Fibroblast of skin of abdomen (primary cell): Measurements from ENCODE around the gene DLG2.

ENCODE experiments used
- DNase-seq: peaks from one replicate; pipeline ENCODE4 v3.0.0-alpha.2; 2013

DLG2 gene

DNA sequence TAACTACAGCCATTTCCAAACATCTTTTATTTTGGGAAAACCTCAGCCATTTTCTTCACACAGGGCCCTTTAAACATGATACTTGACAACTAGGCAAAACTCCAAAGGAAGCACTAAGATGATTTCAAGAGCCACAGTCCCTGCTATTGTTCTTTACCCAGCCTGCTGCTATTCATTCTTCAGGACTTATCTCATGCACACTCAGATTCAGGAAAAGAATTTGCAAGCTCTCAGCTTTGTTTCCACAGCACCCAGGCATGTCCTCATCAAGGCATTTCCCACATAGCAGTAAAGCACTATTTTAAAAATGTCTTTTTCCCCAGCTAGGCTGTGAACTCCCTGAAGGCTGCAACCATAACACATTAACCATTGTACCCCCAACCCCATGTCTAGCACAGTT, 1731.6 kb downstream of the DLG2 start:
- DNase-seq, result no peak

DNA sequence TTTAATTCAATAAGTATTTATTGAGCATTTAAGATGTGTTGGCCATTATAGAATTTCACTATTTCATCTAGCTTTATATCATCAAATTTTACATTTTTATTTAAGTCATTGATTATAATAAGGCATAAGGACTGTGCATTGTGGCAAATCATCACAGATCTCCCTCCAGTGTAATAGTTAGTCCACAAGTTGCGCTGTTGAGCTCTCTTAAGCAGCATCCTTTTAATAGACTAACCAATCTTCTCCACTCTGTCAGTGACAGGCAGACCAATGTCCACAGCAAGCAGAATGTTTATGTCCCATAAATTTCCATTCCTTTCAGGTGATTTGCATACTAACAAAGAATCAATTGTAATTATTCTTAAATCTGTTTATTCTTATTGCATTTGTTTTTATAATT, 1745.7 kb downstream of the DLG2 start:
- no peak for DNase-seq

DNA sequence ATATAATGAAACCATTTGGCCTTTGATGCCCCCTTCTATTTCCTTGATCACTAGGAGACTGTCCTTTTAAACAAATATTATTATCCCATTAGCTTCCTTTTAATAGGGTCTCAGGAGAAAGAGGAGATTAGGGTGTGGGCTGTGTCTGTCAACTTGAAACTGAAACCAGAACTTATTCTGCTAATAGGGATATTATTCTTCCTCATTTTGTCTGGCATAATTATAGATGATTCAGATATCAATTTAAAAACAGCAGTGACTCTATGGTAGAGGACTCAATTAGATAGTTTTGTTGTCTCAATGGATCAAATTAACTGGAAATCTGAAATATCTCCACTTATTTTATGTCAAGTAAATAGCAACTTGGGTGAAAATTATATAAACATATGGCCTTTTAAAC, 1756.1 kb downstream of the DLG2 start:
- no peak for DNase-seq

DNA sequence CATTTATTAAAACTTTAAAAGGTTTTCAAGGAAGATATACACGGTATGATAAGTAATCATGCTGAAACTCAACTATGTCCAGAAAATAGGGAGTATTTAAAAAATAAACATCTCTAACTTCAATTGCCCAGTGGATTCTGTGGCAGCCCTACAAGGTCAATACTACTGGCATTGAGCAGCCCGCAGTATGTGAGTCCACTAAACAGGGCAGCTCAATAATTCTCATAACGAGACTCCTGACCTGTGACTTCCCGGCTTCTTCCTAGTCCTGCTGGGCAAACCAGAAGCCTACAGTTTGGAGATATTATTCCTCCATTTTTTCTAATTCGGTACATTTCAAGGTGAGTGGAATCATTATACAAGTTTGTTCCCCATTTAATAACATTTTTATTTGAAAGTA, 1760.5 kb downstream of the DLG2 start:
- DNase-seq, result no peak

DNA sequence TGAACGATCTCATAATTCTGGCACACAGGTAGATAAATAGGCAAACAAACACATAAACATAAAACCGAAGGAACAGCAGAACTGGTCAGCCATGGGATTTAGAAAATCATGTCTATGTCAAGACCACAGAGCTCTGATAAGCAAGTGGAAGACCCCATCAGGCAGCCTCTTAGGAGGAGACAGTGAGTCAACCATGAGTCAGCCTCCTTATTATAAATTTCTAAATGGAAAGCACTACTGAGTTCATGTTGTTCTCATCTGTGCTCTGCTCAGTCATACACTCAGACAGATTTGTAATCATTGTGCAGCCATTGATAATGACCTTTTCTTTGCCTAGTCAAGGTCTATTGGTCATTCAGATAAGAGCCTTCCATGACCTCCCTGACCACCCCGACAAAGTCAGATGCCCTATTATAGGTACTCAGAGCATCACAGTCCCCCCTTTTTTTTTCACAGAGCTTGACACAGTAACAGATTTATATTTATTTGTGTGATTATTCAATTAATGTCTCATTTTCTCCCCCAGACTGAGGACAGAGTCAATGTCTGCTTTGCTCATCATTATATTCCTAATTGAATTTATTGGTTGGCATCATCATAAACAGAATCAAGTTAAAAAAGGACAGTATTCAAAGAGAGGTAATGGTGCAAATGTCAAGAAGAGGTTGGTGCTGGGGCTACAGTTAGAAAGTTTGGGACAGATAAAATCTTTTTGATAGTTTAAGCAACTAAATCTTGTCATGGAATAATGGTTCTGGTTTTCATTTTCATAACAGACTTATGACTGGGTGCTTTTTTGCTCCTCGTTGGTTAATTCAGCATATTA, 1761.3 kb downstream of the DLG2 start:
- DNase-seq, result peak; percentile 54

DNA sequence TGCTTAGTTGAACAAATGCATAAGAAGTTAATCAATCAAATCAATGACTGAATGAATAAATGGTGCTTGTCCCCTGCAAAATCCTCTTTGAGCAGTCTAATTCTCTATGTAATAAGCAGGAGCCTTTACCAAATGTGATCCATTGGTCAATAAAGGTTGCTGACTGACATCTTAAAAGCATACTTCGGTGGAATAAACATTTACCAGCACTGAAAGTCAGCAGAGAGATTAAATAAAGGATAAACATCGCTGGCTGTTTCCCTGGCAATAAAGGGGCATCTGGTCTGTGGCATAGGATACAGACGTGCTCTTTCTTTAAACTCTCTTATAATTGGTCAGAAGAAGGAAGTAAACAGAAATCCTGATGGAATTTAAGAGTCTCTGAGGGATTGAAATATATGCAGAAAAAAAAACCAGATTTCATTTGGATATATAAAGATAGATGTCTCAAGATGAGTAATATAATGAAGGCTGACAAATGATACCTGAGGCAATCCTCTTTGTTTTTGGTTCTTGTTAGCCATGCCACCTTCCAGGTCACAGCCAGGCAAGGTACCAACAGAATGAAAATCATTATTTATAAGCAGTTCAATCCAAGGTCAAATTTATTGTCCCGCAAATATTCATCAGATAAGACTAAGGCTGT, 1762.6 kb downstream of the DLG2 start:
- DNase-seq, result no peak

DNA sequence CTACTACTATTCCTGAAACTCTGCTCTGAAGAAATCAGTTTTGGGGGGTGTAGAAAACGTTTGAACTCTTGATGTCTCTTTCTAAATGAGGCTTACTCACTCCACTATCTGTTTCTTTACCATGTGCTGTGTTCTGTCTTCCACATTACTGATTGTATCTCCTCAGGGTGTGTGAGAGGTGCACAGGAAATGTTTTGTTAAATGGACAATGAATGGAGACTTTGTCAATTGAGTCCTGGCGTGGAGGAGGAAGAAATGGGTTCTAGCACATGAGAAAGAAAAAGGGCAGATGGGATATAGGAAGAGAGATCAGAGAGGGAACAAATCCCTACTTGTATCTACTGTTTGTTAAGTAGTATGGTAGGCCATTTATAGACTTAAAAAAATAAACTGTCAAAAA, 1763.9 kb downstream of the DLG2 start:
- DNase-seq, result no peak

DNA sequence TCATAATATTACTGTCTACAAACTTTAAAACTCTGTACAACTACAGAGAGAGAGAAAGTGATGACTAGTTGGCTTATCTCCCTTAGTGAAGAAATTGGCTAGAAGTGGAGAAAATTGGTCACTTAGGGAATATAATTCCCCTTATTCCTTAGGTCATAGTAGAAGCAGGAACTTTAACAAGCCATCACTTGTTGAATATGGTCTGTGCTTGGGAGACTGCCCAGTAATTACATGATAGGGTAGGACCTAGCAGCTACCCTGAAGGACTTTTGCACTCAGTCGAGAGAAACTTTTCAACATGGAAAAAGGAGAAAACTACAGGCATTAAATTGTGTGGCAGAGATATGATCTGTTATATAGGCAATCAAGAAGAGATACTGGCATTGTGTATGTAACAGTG, 1764.5 kb downstream of the DLG2 start:
- DNase-seq, result no peak

DNA sequence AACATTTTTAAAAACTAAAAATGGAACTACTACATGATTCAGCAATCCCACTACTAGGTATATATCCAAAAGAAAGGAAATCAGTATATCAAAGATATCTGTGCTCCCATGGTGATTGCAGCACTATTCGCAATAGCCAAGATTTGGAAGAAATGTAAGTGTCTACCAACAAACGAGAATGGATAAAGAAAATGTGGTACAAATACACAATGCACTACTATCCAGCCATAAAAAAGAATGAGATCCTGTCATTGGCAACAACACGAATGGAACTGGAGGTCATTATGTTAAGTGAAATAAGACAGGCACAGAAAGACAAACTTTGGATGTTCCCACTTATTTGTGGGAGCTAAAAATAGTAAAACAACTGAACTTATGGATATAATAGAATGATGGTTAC, 1765.1 kb downstream of the DLG2 start:
- no peak for DNase-seq

DNA sequence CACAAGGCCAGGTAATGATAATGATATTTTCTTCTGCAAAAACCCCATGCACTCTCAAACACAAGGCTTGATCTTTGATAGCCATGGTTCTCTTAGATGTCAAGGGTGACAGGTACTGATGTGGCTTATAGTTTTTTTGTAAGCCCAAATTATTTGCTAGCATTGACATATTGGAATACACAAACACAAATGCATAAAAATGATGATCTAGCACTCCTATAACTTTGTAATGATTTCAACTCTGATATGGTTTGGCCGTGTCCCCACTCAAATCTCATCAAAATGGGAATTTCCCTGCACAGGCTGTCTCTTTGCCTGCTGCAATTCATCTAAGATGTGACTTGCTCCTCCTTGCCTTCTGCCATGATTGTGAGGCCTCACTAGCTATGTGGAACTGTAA, 1768.5 kb downstream of the DLG2 start:
- no peak for DNase-seq

DNA sequence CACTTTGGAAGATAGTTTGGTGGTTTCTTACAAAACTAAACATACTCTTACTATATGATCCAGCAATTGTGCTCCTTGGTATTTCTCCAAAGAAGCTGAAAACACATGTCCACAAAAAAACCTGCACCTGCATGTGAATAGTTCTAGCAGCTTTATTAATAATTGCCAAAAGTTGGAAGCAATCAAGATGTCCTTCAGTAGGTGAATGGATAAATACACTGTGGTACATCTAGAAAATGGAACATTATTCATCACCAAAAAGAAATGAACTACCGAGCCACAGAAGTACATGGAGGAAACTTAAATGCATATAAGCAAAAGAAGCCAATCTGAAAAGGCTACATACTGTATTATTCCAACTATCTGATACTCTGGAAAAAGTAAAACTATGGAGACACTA, 1771.9 kb downstream of the DLG2 start:
- DNase-seq, result no peak

DNA sequence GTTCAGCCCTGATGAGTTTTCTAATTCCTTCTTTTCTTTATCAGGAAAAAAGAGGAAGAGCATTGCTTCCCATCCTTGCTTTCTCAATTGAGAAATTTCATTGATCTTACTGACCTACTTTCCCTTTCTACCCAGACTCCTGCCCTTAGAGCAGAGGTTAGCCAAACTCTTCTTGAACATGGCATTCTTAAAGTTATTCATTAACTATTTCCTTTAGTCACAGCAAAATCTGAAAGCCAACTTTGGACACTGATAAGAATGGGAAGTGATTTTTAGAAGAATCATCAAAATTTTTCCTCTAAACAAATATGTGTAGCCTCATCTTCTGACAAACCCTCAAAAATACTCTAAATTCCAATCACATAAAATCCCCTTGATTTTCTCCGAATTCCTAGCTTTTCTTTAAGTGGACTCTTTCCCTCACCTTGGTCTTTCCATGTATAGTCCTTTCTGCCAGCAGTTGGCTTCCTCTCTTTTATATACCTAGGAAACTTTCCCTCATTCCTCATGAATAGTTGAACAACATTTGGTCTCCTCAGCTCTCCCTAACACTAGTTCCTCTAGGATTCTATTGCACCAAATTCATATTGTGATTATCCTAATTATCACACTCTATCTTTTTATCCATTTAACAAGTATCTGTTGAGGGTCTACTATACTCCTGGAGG, 1774.2 kb downstream of the DLG2 start:
- no peak for DNase-seq

DNA sequence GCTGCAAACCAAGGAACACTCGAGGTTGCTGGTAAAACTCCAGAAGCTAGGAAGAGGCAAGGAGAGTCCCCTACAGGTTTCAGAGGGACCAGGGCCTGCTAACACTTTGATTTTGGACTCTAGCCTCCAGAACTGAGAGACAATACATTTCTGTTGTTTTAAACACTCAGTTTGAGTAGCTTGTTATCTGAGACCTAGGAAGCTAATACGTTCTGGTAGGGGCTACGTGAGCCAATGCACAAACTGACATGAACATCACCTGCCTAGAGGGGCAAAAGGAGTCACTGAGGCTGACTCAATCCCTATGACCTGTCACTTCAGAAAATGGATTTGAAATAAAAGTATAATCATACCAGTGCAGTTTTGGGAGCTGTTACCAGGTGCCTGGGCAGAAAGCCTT, 1775.1 kb downstream of the DLG2 start:
- no peak for DNase-seq

DNA sequence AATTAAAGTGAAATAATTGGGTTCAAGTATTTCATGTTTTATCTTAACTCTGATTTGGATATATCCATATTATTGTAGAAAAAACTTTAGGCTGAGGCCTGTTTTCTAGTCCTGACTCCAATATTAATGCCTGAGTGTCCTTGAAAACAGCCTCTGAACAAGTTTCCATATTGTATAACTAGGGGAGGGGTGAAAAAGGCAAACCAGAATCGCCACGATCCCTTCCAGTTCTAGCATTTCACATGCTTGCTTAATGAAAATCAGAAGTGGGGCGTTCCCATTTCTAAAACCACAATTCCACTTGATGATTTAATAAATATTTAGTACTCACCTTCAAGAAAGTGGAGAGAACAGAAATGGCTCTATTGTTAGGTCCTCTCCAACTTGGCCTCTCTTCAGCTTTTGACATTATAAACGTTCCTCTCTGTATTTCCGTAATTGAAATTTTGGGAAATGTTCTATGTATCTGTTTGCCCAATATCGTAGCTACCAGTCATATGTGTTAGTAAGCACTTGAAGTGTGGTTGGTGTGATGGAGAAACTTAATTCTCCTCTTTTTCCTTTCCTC, 1779.6 kb downstream of the DLG2 start:
- no peak for DNase-seq

DNA sequence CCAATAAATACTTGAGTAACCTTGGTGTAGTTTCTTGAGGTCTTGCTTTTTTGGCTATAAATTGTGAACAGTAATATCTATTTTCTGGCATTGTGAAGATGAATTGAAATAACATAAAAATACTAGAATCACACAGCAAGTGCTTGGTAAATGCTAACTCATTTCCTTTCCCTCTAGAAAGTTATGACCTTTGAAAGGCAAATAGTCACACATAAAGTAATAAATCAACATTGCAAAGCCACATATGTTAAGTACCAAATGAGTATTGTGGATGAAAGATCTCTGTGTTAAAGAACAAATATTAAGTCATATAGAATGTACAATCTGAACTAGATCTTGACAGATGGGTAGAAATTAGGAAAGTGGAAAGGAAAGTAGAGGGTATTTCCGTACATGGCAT, 1781.3 kb downstream of the DLG2 start:
- DNase-seq, result no peak

DNA sequence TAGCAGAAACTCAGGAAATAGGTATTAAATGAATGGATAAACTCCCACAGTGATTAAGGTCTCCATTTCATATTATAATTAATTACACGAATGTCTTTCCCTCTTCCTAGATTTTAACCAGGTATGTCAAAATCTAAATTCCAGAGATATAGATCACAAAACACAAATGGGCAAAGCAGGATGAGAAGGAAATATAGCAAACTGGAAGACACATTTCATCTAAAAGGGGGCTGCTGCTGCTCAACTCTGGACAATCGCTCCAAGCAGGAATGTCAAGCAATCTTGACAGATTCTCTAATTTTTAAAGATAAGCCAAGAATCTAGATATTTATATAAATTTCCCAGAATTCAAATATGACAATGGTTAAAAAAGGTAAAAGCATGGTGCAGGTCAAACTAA, 1786.8 kb downstream of the DLG2 start:
- DNase-seq, result no peak

DNA sequence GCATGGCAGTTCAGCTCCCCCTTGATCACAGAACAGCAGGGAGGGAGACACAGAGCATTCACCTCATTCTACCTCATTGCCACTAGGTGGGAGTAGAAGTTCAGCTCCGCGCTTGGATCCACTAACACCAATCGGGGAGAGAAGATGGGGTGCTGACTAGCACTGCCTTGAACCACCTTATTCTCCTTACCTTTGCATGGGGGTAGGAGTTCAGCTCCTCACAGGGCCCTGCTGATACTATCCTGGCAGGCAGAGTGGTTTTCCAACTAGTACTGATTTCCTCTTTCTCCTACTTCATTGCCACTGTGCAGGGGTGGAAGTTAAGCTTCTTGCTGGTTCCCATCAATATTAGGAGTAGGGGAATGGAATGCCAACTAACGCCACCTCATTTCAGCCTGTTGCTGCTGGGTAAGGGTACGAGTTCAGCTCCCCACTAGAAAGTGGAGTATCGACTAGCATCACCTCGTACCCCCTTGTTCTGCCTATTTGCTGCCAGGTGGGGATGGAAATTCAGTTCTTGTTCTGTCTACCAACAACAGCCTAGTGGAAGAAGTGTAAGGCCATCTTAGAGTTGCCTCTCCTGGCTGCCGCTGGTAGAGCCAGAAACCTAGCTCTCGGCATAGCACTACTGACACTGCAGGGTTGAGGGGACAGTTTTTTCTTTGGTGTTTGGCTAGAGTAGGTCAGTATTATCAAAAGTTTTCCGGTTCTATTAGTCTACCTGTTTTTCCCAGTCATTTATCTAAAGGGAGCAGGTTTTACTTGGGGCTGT, 1790.1 kb downstream of the DLG2 start:
- DNase-seq, result peak; percentile 58

DNA sequence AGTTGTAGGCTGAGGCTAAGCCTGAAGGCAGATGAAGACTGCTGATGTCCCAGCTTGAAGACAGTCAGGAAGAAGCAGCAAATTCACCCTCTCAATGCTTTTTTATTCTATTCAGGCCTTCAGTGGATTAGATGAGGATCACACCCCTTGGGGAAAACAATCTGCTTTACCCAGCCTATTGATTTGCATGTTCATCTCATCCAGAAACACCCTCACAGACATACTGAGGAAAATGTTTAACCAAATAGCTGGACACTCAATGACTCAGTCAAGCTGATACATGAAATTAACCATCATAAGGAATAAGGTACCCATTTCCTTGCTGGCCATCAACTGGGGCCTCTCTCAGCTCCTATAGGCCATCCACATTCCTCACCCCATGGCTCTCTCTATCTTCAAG, 1791.1 kb downstream of the DLG2 start:
- DNase-seq, result no peak

DNA sequence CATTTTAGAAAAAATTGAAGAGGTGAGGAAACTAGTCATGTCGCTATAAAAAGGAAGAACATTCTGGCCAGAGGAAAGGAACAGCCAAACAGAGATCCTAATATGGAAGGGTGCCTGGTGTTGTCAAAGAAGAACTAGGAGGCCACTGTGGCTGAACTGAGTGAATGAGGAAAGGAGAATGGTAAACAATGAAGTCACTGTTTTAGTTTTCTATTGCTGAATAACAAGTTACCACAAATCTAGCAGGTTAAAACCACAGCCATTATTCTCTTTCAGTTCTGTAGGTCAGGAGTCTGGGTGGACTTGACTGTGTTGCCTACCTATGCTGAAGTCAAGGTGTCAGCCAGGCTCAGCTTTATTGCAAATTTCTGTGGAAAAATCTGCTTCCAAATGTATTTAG, 1791.7 kb downstream of the DLG2 start:
- no peak for DNase-seq

DNA sequence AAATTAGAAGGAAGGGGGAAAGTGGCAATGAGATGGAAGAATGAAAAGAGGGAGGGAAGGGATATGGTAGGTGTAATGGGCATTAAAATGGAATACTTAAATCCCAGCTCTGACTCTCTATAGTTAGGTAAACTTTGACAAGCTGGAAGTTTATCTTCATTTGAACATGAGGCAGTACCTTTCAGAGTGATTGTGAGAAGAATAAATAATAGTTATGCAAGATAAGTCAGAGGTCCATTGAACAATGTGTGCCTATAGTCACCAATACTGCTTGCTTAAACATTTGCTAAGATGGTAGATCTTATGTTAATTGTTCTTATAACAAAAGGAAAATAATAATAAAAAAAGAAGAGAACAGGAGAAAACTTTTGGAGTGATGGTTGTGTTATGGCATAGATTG, 1795.2 kb downstream of the DLG2 start:
- DNase-seq, result no peak

DNA sequence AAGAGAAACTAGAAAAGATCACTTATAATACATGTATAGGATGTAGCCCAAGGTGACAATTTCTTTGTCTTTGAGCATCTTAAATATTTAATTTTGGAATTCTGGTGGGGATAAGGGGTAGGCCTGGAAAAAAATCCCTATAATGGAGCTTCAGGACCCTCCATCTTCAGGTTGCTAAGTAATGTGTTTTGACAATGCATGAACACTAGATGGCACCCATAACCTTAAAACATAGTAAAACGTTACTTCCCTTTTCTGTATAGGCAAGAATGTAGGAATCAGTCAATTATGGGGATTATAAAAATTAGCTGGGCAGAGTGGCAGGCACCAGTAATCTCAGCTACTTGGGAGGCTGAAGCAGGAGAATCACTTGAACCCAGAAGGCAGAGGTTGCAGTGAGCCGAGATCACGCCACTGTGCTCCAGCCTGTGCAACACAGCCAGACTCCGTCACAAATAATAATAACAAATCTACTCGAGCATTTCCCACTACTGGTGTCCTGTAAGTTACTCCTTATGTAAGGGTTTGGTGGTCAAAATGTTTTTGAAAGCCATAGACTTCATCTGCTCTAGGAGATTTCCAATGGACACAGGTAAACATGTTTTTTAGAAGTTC, 1799.1 kb downstream of the DLG2 start:
- peak; percentile 42 for DNase-seq

DNA sequence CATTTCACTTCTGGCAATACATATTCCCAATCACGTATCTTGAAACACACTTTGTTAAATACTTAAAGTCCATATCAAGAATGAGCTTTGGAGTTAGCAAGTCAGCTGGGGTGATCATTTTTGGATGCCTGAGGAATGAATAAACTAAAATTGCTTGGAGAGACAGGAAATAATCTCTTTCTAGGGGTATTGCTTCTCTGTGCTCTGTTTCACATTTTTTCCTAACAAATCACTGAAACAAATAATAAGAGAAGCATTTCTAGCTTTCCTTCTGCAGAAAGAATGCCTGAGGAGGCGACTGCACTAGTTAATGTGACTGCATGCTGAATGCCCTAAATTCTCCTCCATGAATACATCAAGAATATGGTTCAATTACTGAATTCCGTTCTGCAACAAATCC, 1799.6 kb downstream of the DLG2 start:
- peak; percentile 81 for DNase-seq
